ENCODE measurements around the gene PRKN. TPM values are rescaled to one million over a fixed set of nuclear protein-coding genes. Genes with fewer than 3 reads are reported as not detected.

Gene PRKN
- total RNA-seq, 4 donors from 2014 or later = 8.4 to 44.8 (median 12.6) TPM

GRCh38 chr6:162697872-162698403, 29.6 kb downstream of the PRKN start:
- TF ChIP-seq CTCF (IDR thresholded peaks at IDR 0.05) = no peak
- DNase-seq (ENCODE audit: low spot score) (no peak), ATAC-seq (ENCODE audit: low FRiP score) (no peak)

GRCh38 chr6:162690158-162690557, 37.4 kb downstream of the PRKN start:
- ATAC-seq (ENCODE audit: low FRiP score) (no peak), DNase-seq (ENCODE audit: low spot score) (no peak)
- TF ChIP-seq CTCF (IDR thresholded peaks at IDR 0.05) = no peak

GRCh38 chr6:162688751-162689345, 38.7 kb downstream of the PRKN start:
- ATAC-seq (ENCODE audit: low FRiP score) (no peak), DNase-seq (ENCODE audit: low spot score) (no peak)
- no peak for TF ChIP-seq CTCF (IDR thresholded peaks at IDR 0.05)

- no peak for ATAC-seq (ENCODE audit: low FRiP score)
- no peak for TF ChIP-seq CTCF (IDR thresholded peaks at IDR 0.05)
- no peak for DNase-seq (ENCODE audit: low spot score)
Measured at GRCh38 chr6:162685586-162685985, 42.0 kb downstream of the PRKN start.

GRCh38 chr6:162684961-162685360, 42.6 kb downstream of the PRKN start:
- no peak for DNase-seq (ENCODE audit: low spot score)
- ATAC-seq (ENCODE audit: low FRiP score) = no peak
- no peak for TF ChIP-seq CTCF (IDR thresholded peaks at IDR 0.05)

- ATAC-seq (ENCODE audit: low FRiP score) (no peak), DNase-seq (ENCODE audit: low spot score) (no peak)
- no peak for TF ChIP-seq CTCF (IDR thresholded peaks at IDR 0.05)
Measured at GRCh38 chr6:162684052-162684451, 43.5 kb downstream of the PRKN start.

- no peak for TF ChIP-seq CTCF (IDR thresholded peaks at IDR 0.05)
- no peak for ATAC-seq (ENCODE audit: low FRiP score)
Measured at GRCh38 chr6:162683135-162683534, 44.4 kb downstream of the PRKN start.

More at GRCh38 chr6:162683135-162683534, 44.4 kb downstream of the PRKN start:
- DNase-seq (ENCODE audit: low spot score) = no peak

Measured in omental fat pad (tissue), 4 donors.